Dendritic cell treated with granulocyte-macrophage colony-stimulating factor and Interleukin-4, amounts not matched to agents 40 ng/mL and 50 ng/mL, for 4 days (primary cell): ENCODE results near the gene HSPA12A.

Source experiments
- H3K27ac Mint-ChIP-seq: one replicate; pipeline ENCODE4 v1.8.0; 2022; ENCODE audit warnings: mild to moderate bottlenecking, mixed read lengths
- H3K27me3 Mint-ChIP-seq: one replicate; pipeline ENCODE4 v1.8.0; 2022; ENCODE audit warnings: mild to moderate bottlenecking, mixed read lengths
- H3K36me3 Mint-ChIP-seq: one replicate; pipeline ENCODE4 v1.8.0; 2022; ENCODE audit warnings: low read depth, mixed read lengths
- H3K4me1 Mint-ChIP-seq: one replicate; pipeline ENCODE4 v1.8.0; 2022; ENCODE audit warnings: low read depth, mixed read lengths
- H3K4me3 Mint-ChIP-seq: one replicate; pipeline ENCODE4 v1.8.0; 2022; ENCODE audit warnings: mild to moderate bottlenecking, moderate library complexity, mixed read lengths
- H3K9me3 Mint-ChIP-seq: one replicate; pipeline ENCODE4 v1.8.0; 2022; ENCODE audit warnings: mixed read lengths
- intact Hi-C: fragments of 100-400 bp; cut with micrococcal nuclease; formaldehyde crosslinking; loops from one replicate; pipeline ENCODE4 v1.15.0; 2022

HSPA12A gene

GRCh38 chr10:116743266-116744064 lies 1.1 kb upstream of the HSPA12A start:
- H3K36me3 Mint-ChIP-seq: no peaks in the 10 kb centered on the region
- intact Hi-C loops: no loop called here
- H3K9me3 Mint-ChIP-seq: no peaks in the 10 kb centered on the region
- H3K27ac Mint-ChIP-seq: no peak overlapping the region
- H3K4me1 Mint-ChIP-seq: peaks cover 12% of the 10 kb centered on the region
- H3K4me3 Mint-ChIP-seq: peak overlapping the region; percentile 28
- H3K27me3 Mint-ChIP-seq: peaks cover 70% of the 10 kb centered on the region

- Mint-ChIP-seq H3K9me3 (no peaks in the 10 kb centered on the region), H3K27ac (no peak overlapping the region), H3K27me3 (peaks cover 82% of the 10 kb centered on the region)
Measured at GRCh38 chr10:116741391-116742351, 695 bp downstream of the HSPA12A start.

GRCh38 chr10:116740971-116741370 lies 1.4 kb downstream of the HSPA12A start:
- no peaks in the 10 kb centered on the region for H3K36me3 Mint-ChIP-seq
- peaks cover 12% of the 10 kb centered on the region for H3K4me1 Mint-ChIP-seq
- H3K27me3 Mint-ChIP-seq: peaks cover 81% of the 10 kb centered on the region
- intact Hi-C loops: no loop called here
- H3K27ac Mint-ChIP-seq: no peak overlapping the region
- no peak overlapping the region for H3K4me3 Mint-ChIP-seq
- no peaks in the 10 kb centered on the region for H3K9me3 Mint-ChIP-seq

More at GRCh38 chr10:116741391-116742351, 695 bp downstream of the HSPA12A start:
- Mint-ChIP-seq H3K4me3 (peak overlapping the region; percentile 18), H3K36me3 (no peaks in the 10 kb centered on the region), H3K4me1 (peaks cover 12% of the 10 kb centered on the region)
- intact Hi-C loops: no loop called here

GRCh38 chr10:116738339-116738738 lies 4.0 kb downstream of the HSPA12A start:
- H3K4me3 Mint-ChIP-seq: no peak overlapping the region
- peaks cover 63% of the 10 kb centered on the region for H3K27me3 Mint-ChIP-seq
- no peaks in the 10 kb centered on the region for H3K36me3 Mint-ChIP-seq
- H3K4me1 Mint-ChIP-seq: peaks cover 10% of the 10 kb centered on the region
- intact Hi-C loops: no loop called here
- no peak overlapping the region for H3K27ac Mint-ChIP-seq
- H3K9me3 Mint-ChIP-seq: no peaks in the 10 kb centered on the region

GRCh38 chr10:116737627-116738327 lies 4.6 kb downstream of the HSPA12A start:
- intact Hi-C loops: no loop called here
- H3K9me3 Mint-ChIP-seq: no peaks in the 10 kb centered on the region
- peaks cover 62% of the 10 kb centered on the region for H3K27me3 Mint-ChIP-seq
- no peaks in the 10 kb centered on the region for H3K36me3 Mint-ChIP-seq
- H3K4me3 Mint-ChIP-seq: no peak overlapping the region
- H3K27ac Mint-ChIP-seq: no peak overlapping the region
- H3K4me1 Mint-ChIP-seq: peaks cover 6% of the 10 kb centered on the region

GRCh38 chr10:116733566-116733965 lies 8.8 kb downstream of the HSPA12A start:
- no peak overlapping the region for H3K27ac Mint-ChIP-seq
- no peaks in the 10 kb centered on the region for H3K36me3 Mint-ChIP-seq
- no peaks in the 10 kb centered on the region for H3K4me1 Mint-ChIP-seq
- no peak overlapping the region for H3K4me3 Mint-ChIP-seq
- intact Hi-C loops: no loop called here
- H3K9me3 Mint-ChIP-seq: no peaks in the 10 kb centered on the region
- peaks cover 32% of the 10 kb centered on the region for H3K27me3 Mint-ChIP-seq

- Mint-ChIP-seq H3K36me3 (no peaks in the 10 kb centered on the region), H3K27me3 (peaks cover 23% of the 10 kb centered on the region), H3K9me3 (no peaks in the 10 kb centered on the region), H3K4me3 (no peak overlapping the region), H3K27ac (no peak overlapping the region), H3K4me1 (no peaks in the 10 kb centered on the region)
- intact Hi-C loops: no loop called here
Measured at GRCh38 chr10:116732573-116732972, 9.8 kb downstream of the HSPA12A start.

GRCh38 chr10:116730464-116731260 lies 11.7 kb downstream of the HSPA12A start:
- no peaks in the 10 kb centered on the region for H3K36me3 Mint-ChIP-seq
- H3K4me3 Mint-ChIP-seq: no peak overlapping the region
- no peak overlapping the region for H3K27ac Mint-ChIP-seq
- intact Hi-C loops: no loop called here
- no peaks in the 10 kb centered on the region for H3K9me3 Mint-ChIP-seq
- peaks cover 12% of the 10 kb centered on the region for H3K27me3 Mint-ChIP-seq
- H3K4me1 Mint-ChIP-seq: no peaks in the 10 kb centered on the region

- intact Hi-C loops: no loop called here
- no peaks in the 10 kb centered on the region for H3K9me3 Mint-ChIP-seq
- H3K27me3 Mint-ChIP-seq: peaks cover 9% of the 10 kb centered on the region
- H3K27ac Mint-ChIP-seq: no peak overlapping the region
- H3K4me3 Mint-ChIP-seq: no peak overlapping the region
- no peaks in the 10 kb centered on the region for H3K36me3 Mint-ChIP-seq
- no peaks in the 10 kb centered on the region for H3K4me1 Mint-ChIP-seq
Measured at GRCh38 chr10:116729243-116729642, 13.1 kb downstream of the HSPA12A start.

GRCh38 chr10:116728526-116729096 lies 13.8 kb downstream of the HSPA12A start:
- H3K9me3 Mint-ChIP-seq: no peaks in the 10 kb centered on the region
- peaks cover 7% of the 10 kb centered on the region for H3K27me3 Mint-ChIP-seq
- no peak overlapping the region for H3K4me3 Mint-ChIP-seq
- no peak overlapping the region for H3K27ac Mint-ChIP-seq
- no peaks in the 10 kb centered on the region for H3K36me3 Mint-ChIP-seq
- no peaks in the 10 kb centered on the region for H3K4me1 Mint-ChIP-seq
- intact Hi-C loops: no loop called here

GRCh38 chr10:116723428-116724281 lies 18.7 kb downstream of the HSPA12A start:
- intact Hi-C loops: no loop called here
- Mint-ChIP-seq H3K4me1 (no peaks in the 10 kb centered on the region), H3K27ac (no peak overlapping the region), H3K4me3 (no peak overlapping the region), H3K36me3 (no peaks in the 10 kb centered on the region), H3K9me3 (no peaks in the 10 kb centered on the region), H3K27me3 (peaks cover 8% of the 10 kb centered on the region)

- H3K36me3 Mint-ChIP-seq: no peaks in the 10 kb centered on the region
- no peak overlapping the region for H3K27ac Mint-ChIP-seq
- peaks cover 9% of the 10 kb centered on the region for H3K27me3 Mint-ChIP-seq
- intact Hi-C loops: no loop called here
- no peaks in the 10 kb centered on the region for H3K4me1 Mint-ChIP-seq
- H3K9me3 Mint-ChIP-seq: no peaks in the 10 kb centered on the region
- no peak overlapping the region for H3K4me3 Mint-ChIP-seq
Measured at GRCh38 chr10:116722736-116723427, 19.5 kb downstream of the HSPA12A start.
